ENCODE results near the gene TTLL12. TPM values are rescaled to one million over a fixed set of nuclear protein-coding genes. Genes with fewer than 3 reads are reported as not detected.

TTLL12 gene
- total RNA-seq, 1 donor from 2014 or later, result 11.3 TPM

DNA sequence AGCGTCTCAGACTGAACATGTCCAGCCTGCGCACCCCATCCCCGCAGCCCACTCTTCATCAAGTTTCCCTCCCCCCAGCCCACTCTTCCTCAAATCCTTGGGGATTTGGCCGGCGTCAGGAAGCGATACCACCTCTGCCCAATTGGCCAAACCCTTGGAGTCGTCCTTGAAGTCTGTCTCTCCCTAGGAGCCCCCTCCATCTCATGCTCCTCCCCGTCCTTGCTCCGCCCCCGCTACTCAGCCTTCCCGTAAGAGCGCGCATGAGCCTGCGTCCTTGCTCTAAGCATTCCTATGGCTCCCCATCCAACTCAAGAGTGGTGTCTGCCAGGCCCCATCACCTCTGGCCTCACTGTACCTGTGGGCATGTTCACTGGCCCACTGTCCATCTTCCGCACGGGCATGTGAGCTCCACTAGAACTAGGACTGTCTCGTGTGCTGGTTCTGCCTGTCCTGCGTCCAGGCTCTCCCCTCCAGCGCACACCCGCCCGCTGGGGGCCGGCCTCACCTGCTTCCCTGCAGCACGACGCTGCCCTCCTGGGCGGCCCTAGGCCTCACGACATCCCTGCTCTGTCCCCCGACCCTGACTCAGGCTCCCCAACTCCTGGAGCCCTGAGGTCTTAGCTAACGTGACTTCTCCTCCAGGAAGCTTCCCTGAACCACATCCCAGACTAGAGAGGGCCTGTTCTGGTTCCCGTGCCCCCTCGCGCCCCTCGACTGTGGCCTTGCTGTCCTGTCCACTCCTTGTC, 30.5 kb upstream of the TTLL12 start:
- intact Hi-C loops (cut with DNase I), result no loop called here
- DNase-seq (ENCODE audit: low spot score), result no peak

DNA sequence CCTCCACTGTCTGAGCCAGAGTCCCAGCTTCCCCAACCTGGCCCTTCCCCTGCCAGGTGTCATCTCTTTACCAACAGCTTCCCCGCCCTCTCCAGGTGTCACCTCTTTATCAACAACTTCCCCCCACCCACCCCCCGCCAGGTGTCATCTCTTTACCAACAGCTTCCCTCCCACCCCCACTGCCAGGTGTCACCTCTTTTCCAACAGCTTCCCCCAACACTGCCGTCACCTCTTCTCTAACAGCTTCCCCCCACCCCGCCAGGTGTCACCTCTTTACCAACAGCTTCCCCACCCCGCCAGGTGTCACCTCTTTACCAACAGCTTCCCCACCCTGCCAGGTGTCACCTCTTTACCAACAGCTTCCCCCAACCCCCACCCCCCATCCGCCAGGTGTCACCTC, 29.8 kb upstream of the TTLL12 start:
- intact Hi-C loops (cut with DNase I), result no loop called here
- no peak for DNase-seq (ENCODE audit: low spot score)

DNA sequence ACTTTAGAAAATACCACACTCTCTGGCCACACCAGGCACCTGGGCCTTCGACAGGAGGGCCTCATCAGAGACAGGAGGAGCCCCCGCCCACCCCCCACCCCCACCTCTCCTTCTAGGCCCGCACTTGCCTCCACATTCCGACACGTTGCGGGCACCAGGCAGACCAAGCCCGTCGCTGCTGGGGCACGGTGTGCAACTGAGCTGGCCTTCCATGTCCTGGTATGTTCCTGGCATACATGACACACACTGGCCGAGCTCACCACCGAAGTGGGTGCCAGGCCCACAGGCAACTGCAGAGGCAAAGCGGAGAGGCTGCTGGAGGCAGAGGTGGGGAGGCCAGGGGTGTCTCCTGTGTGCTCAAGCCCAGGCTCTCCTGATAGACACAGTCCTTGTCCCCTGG, 27.0 kb upstream of the TTLL12 start:
- intact Hi-C loops (cut with DNase I), result no loop called here
- DNase-seq (ENCODE audit: low spot score), result no peak

DNA sequence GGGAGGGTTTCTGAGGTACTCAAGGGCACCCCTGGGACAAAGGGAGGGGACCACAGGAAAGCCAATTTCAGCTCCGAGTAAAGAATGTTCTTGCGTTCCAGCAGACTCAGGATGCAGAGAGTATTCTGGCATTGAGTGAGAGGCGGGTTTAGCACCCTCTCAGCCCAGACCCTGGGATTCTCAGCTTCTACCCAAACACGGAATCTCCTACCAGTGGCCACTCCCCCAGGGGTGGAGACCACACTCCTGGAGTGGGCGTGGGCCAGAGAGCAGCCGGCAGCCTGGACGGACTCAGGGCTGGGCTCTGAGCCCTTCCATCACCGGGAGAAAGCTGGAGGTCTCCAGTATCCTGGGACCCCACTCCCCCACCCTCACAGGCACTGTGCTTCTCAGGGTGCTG, 26.1 kb upstream of the TTLL12 start:
- intact Hi-C loops (cut with DNase I), result no loop called here
- no peak for DNase-seq (ENCODE audit: low spot score)

DNA sequence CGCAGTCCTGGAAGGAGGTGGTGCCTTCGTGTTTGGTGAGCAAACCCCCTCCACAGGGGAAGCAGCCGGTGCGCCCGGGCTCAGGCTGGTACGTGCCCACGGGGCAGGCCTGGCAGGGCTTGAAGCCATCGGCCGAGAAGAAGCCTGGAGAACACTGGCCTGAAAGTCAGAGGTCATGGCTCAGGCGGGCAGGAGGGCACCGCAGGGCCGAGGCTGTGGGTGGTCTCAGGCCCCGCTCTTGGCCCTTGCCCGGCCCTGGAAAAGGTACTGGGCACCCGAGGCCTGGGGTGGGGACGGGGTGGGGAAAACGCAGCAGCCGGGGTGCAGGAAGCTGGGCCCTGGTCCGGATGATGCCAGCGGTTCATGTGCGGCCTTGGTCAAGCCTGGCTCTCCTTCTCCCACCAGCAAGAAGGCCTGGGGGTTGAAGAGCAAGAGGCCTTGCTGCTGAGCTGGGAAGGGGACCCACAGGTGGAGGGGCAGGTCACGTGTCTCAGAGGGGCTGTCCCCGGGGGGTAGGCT, 25.6 kb upstream of the TTLL12 start:
- intact Hi-C loops (cut with DNase I), result no loop called here
- no peak for DNase-seq (ENCODE audit: low spot score)

DNA sequence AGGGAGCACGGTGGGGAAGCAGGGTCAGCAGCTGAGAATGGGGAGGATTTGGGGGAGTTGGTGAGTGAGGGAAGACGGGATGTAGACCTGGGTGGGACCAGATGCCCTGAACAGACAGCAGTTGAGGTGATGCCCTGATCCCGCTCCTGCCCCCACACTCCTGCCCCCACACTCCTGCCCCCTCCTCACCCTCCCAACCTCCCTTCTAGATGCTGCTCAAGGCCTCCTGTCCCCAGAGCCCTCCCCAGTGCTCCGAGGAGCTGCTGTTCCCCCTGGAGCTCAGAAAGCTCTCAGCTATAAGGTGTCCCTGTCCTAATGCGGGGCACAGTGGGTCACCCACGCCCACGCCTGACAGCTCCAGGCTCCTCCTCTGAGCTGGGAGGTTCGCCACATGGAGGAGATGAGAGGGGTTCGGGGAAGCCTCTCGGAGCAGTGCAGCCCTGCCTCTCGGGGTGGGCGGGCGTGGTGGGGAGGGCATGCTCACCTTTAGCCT, 25.1 kb upstream of the TTLL12 start:
- no peak for DNase-seq (ENCODE audit: low spot score)
- intact Hi-C loops (cut with DNase I), result no loop called here

DNA sequence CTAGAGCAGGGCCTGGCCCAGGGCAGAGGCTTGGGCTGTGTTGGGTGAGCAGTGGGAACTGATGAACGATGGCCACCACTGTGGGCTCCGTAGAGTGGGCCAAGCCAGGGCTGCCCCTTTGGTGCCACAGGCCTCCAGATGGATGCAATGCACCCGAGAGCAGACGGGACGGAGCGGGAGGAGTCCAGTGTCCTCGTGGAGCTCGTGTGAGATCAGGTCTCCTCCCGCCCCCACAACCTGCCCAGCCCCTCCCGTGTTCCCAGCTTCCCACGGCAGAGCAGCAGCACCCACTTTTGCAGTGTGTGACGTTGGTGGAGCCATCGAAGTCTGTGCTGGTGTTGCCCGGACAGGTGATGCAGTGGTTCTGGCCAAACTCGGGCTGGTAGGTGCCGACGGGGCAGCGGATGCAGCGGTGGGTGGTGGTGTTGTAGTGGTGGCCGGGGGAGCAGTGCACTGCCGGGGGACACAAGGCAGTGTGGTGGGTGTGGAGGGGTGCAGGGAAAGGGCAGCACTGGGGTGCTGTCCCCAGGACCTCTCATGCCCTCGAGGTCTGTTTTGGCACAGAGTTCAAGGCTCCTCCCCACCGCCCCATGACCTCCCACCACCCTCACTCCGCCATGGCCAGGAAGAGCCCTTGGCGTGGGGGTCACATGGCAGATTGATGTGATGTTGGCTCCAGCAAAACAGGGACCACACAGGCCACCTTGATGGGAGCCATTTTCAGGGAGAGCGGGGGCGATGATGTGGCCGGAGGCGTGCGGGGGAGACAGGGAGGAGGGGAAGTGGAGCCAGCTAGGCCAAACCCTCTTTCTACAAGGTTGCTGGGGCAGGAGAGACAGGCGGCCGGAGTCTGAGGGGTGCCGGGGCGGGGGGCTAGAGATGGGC, 23.9 kb upstream of the TTLL12 start:
- DNase-seq (ENCODE audit: low spot score), result no peak

DNA sequence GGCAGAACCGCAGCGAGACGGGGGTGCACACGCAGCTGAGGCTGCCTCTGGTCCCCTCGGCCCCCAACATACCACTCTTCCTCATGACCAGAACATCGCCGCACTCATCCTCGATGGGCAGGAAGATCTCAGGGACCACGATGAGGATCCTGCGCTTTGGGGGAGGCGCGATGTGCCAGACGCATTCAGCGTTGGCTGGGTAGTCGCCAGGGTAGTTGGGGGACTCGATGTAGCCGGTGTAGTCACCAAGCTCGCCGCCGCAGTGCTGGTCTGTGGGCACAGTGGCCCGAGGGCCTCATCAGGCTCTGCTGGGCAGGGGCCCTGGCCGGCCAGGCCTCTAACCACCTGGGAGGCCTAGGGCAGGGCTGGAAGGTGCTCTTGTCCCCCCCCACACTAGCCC, 23.0 kb upstream of the TTLL12 start:
- DNase-seq (ENCODE audit: low spot score), result no peak
- intact Hi-C loops (cut with DNase I), result no loop called here

More for the DNA sequence above, 23.9 kb upstream of the TTLL12 start:
- intact Hi-C loops (cut with DNase I), result no loop called here

DNA sequence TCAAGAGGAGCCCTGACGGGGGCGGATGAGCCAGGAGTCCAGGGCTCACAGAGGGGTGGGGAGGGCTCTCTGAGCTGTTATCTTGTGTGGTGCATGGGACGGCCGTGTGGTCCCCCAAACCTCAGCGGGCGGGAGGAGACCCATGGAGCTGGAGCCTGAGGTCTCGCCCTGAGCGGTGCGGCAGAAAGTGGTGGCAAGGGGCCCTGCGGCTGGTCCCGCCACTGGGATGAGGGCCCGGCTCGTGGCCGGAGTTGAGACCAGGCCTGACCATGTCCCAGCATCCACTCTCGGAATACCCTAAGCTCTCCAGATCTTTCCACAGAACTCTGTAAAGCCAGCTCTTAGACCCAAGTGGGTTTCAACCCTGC, 22.6 kb upstream of the TTLL12 start:
- DNase-seq (ENCODE audit: low spot score), result no peak

DNA sequence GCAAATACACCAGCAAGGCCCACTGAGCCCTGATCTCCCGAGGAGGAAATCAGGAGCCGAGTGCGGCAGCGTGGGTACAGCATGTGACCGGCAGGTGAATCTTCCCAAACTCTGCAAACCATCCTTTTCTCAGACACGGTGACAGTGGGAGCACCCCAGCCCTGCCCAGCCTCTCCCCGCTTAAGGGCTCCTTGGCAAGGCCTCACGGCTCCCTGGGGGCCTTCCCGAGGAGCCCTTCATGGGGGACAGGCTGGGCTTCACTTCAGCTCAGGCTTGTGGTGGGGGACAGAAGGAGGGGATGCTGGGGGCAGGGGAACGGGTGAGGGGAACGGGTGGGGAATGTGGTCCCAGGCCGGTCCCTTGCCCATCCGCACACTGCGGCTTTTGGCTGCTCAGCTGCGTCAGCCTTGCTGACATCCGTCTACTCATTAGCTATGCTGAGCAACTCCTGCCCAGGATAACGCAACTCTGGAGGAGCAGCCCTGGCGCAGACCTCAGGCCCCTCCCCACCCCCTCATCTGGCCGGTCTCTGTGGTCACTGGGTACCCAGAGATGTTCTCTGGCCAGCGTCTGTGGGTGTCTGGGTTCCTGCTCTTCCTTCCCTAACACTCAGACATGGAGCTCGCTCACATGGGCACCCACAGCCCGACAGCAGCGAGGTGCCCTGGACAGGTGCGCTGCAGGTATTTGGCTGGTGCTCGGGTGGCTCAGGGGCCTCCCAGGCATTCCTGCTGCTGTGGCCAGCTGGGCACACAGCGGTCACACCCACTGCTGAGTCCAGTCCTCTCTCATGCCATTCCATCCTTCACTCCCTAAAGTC, 22.0 kb upstream of the TTLL12 start:
- intact Hi-C loops (cut with DNase I), result no loop called here
- no peak for DNase-seq (ENCODE audit: low spot score)

More for the DNA sequence above, 22.6 kb upstream of the TTLL12 start:
- intact Hi-C loops (cut with DNase I), result no loop called here

DNA sequence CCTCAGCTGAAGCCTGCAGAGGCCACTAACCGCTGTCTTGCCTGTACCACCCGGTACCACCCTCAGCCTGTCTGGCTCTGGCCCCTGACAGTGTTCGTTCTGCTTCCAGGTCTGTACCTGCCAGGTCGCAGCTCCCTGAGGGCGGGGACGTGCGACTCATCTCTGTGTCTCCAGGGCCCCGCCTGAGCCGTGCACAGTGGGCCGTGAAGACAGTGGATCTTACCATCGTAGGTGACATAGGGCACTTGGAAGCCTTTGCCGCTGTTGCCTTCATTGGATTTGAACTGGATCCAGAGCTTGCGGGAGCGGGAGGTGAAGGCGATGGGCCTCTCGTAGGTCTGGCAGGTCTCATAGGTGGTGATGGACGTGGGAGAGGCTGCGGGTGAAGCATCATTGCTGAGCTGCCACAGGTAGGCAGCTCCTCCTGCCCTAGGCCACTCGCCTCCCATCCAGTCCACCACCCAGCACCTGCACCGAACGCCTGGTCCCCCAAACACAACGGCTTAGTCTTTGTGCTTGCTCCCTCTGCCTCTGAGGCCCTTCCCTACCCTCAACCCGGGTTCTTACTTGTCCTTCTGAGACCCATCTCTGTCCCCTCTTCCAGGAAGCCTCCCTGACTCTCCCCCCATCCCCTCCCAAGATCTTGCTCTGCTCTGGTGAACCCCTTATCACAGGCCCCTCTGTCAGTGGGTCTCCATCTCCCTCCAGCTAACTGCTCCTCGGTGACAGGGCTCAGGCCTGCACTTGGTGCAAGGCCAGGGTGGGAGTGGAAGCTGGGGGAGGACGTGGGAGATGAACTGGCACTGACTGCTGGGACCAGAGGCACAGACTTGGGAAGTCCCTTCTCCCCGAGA, 21.1 kb upstream of the TTLL12 start:
- intact Hi-C loops (cut with DNase I), result no loop called here
- no peak for DNase-seq (ENCODE audit: low spot score)

DNA sequence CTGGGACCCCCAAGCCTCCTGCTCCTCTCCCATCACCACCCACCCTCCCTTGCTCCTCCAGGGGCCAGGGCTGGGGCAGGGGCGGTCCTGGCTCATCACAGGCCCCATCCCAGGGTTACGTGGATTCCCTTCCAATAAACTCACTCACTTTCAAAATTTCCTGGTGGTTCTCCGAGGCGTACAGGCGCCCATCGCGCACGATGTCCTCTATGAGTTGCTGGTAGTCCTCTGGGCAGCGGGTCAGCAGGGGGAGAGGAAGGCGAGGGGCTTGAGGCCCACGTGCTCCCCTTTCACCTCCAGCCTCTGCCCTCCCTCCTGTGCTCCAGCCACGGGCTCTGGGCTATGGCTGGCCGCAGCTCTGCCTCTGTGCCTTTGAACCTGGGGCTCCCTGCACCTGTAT, 20.5 kb upstream of the TTLL12 start:
- DNase-seq (ENCODE audit: low spot score), result no peak

DNA sequence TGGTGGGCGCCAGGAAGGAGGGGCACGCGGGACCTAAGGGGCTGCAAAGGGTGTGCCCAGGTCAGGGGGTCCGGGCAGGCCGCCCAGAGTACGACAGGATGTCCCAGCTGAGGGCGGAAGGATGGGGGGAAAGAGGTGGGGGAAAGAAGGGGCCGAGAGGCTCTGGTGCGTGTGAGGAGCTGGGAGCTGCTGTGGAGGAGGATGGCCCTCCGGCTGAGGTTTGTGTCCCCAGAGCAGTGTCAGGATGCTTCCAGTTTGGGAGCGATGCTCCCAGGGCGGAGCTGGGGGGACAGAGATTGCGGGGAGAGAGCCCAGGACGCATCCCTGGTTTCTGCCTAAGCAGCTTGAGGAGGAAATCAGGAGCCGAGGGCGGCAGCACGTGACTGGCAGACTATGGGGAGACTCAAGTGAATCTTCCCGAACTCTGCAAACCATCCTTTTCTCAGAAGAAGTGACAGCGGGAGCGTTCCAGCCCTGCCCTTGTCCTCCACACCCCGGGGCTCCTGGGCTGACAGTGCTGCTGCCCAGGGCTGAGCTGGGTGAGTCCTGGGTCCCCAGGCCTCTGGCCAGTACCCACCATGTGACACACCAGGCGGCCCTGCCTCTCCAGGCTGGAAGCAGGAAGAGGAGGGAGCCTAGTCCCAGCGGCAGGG, 19.7 kb upstream of the TTLL12 start:
- intact Hi-C loops (cut with DNase I), result no loop called here
- no peak for DNase-seq (ENCODE audit: low spot score)

More for the DNA sequence above, 20.5 kb upstream of the TTLL12 start:
- intact Hi-C loops (cut with DNase I), result no loop called here

DNA sequence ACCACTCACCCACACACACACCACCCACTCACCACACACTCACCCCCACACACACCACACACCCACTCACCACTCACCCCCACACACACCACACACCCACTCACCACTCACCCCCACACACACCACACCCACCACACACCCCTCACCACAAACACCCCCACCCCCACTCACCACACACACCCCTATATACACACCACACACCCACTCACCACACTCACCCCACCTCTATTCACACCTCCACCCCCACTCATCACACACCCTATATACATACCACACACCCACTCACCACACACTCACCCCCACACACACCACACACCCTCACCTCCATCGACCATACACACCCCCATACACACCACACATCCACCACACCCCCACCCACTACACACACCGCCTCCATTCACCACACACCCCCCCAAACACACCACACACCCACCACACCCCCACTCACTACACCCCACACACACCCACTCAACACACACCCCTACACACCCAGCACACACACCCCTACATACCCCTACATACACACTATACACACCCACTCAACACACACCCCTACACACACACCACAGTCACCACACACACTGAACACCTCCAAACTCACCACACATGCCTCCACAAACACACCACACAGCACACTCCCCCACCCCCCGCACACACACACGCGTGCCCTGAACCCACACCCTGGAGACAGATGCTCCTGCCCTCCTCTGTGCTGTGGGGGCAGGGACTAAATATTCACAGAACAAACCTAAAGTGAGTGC, 19.0 kb upstream of the TTLL12 start:
- no peak for DNase-seq (ENCODE audit: low spot score)
- intact Hi-C loops (cut with DNase I), result no loop called here

DNA sequence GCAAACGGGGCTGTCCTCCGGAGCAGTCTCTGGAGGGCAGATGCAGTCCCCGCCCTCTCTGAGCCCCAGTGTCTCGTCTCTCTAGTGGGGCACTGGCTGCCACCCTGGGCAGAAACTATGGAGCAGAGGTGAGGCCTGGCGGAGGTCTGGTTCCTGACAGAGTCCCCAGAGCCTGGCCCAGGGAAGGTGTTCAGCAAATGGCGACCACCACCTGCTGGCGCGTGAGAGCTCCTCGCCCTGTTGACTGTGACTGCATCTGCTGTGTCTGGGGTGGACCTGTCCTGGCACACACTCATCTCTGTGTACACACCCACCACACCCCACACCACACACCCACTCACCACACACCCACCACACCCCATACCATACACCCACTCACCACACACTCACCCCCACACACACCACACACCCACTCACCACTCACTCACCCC, 18.3 kb upstream of the TTLL12 start:
- intact Hi-C loops (cut with DNase I), result no loop called here
- no peak for DNase-seq (ENCODE audit: low spot score)

DNA sequence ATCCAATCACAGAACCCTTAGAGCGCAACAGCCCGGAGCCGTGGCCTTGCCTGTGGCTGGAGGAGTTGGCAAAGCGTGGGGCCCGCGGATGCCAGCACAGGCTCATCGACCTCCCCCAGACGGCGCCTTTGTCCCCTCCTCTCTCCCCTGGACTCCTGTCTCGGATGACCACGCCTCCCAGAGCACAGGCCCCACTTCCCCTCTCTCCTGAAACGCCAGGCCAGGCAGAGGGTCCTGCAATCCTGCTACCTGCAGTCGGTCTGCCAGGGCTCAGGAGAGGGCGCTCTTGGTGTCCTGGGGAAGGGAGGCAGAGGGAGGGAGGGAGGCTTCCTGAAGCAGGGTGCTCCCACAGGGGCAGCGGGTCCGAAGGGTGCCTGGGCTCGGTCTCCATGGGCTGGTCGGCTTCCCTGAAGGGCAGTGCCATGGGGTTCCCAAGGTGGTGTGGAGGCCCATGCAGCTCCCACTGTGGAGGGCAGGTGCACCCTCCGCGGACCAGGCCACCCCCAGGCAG, 16.6 kb upstream of the TTLL12 start:
- no peak for DNase-seq (ENCODE audit: low spot score)
- intact Hi-C loops (cut with DNase I), result no loop called here

DNA sequence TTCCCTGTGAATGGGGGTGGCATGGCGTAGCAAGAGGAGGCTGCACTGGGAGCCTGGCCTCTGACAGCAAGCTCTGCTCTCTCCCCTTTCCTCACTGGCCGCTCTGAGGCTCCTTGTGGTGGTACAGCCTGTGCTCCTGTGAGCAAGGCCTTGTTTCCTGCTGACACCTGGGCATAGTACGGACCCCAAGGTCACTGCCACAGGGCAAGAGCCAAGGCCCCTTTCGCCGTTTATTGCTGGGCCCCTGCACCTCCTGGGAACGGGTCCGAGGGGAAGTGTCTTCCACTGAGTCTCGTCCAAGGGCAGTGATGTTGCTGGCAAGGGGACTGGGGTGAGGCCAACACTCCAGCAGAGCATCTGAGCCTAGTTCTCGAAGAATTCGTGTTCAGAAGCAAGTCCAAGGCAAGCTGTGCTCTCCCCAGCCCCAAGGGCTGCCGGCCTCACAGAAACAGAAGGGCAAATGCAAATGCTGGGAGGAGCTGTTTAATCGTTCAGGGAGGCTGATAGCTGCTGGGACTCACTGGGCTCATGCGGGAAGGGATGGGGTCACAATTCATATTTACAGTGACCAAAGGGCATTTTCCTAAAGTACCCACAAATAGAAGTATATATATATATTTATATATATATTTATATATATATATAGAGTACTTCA, 15.9 kb upstream of the TTLL12 start:
- intact Hi-C loops (cut with DNase I), result no loop called here
- DNase-seq (ENCODE audit: low spot score), result no peak

All from cardiac septum (tissue), 1 donor.